HepG2 (cell line): ENCODE measurements around the gene RCN1. TPM values are rescaled to one million over a fixed set of nuclear protein-coding genes. Genes with fewer than 3 reads are reported as not detected.

Experiments
- BATF2 ChIP-seq: sonication (generic); formaldehyde crosslinking; IDR thresholded peaks from 2 replicates; pipeline ENCODE4 v1.8.0; 2022; ENCODE audit warnings: mild to moderate bottlenecking, missing genetic modification reagents, moderate library complexity
- CBX5 ChIP-seq: sonication (generic); formaldehyde crosslinking; IDR thresholded peaks from 2 replicates; pipeline ENCODE4 v1.4.0; 2020; ENCODE audit warnings: missing genetic modification reagents, borderline replicate concordance
- DBP ChIP-seq: sonication (generic); formaldehyde crosslinking; IDR thresholded peaks from 2 replicates; pipeline ENCODE4 v1.4.0; 2020; ENCODE audit warnings: missing genetic modification reagents; ENCODE audit errors: not compliant biosample characterization
- FOSL2 ChIP-seq: sonication (generic); formaldehyde crosslinking; IDR thresholded peaks from 2 replicates; pipeline ENCODE4 v1.4.0; 2020; ENCODE audit warnings: missing genetic modification reagents
- FOXC1 ChIP-seq: sonication (generic); formaldehyde crosslinking; IDR thresholded peaks from 2 replicates; pipeline ENCODE4 v1.8.0; 2022; ENCODE audit warnings: mild to moderate bottlenecking, missing genetic modification reagents, borderline replicate concordance
- IKZF5 ChIP-seq: IDR thresholded peaks from 2 replicates; pipeline ENCODE4 v1.6.1; 2018; ENCODE audit warnings: missing genetic modification reagents, mild to moderate bottlenecking, missing compliant biosample characterization
- JARID2 ChIP-seq: sonication (generic); formaldehyde crosslinking; IDR thresholded peaks from 2 replicates; pipeline ENCODE4 v1.8.1; 2023; ENCODE audit warnings: missing genetic modification reagents, inconsistent platforms; ENCODE audit not compliant: insufficient replicate concordance
- KLF16 ChIP-seq, 2 experiments: sonication (generic) in 1 of 2; formaldehyde crosslinking in 1 of 2; IDR thresholded peaks; 2 replicates each; pipeline versions ENCODE4 v1.6.1 to v1.8.0; 2016 to 2023; ENCODE audit warnings: missing genetic modification reagents in 2 of 2, missing compliant biosample characterization in 1 of 2
- KMT2A ChIP-seq: sonication (generic); formaldehyde crosslinking; IDR thresholded peaks from 2 replicates; pipeline ENCODE4 v1.4.0; 2020; ENCODE audit warnings: missing genetic modification reagents
- NR1H2 ChIP-seq: sonication (generic); formaldehyde crosslinking; IDR thresholded peaks from 2 replicates; pipeline ENCODE4 v1.8.1; 2022; ENCODE audit warnings: low read depth, missing genetic modification reagents, borderline replicate concordance
- RBFOX2 ChIP-seq: fragments of 200-400 bp; formaldehyde crosslinking; IDR thresholded peaks from 2 replicates; pipeline ENCODE4 v1.6.1; 2017; ENCODE audit warnings: low read depth, mild to moderate bottlenecking, low read length
- RFXANK ChIP-seq: IDR thresholded peaks from 2 replicates; pipeline ENCODE4 v1.6.1; 2016
- RORA ChIP-seq: sonication (generic); formaldehyde crosslinking; IDR thresholded peaks from 2 replicates; pipeline ENCODE4 v1.5.0; 2020; ENCODE audit warnings: mild to moderate bottlenecking, missing genetic modification reagents, moderate library complexity
- SALL1 ChIP-seq: sonication (generic); formaldehyde crosslinking; IDR thresholded peaks from 2 replicates; pipeline ENCODE4 v1.8.0; 2022; ENCODE audit warnings: mild to moderate bottlenecking, missing genetic modification reagents
- SMAD9 ChIP-seq: sonication (generic); formaldehyde crosslinking; IDR thresholded peaks from 2 replicates; pipeline ENCODE4 v1.5.1; 2020; ENCODE audit warnings: mild to moderate bottlenecking, missing genetic modification reagents
- TCF7 ChIP-seq: sonication (generic); IDR thresholded peaks from 2 replicates; pipeline ENCODE4 v1.6.1; 2016; ENCODE audit warnings: antibody characterized with exemption, low read depth
- ZBTB3 ChIP-seq: sonication (generic); formaldehyde crosslinking; IDR thresholded peaks from 2 replicates; pipeline ENCODE4 v1.4.0; 2020; ENCODE audit warnings: low read depth, mild to moderate bottlenecking, moderate library complexity, missing genetic modification reagents, borderline replicate concordance
- ZBTB39 ChIP-seq: sonication (generic); formaldehyde crosslinking; IDR thresholded peaks from 2 replicates; pipeline ENCODE4 v1.5.0; 2020; ENCODE audit warnings: missing genetic modification reagents
- ZBTB46 ChIP-seq: sonication (generic); formaldehyde crosslinking; IDR thresholded peaks from 2 replicates; pipeline ENCODE4 v1.4.0; 2020; ENCODE audit warnings: mild to moderate bottlenecking, missing genetic modification reagents, borderline replicate concordance
- ZIK1 ChIP-seq: sonication (generic); formaldehyde crosslinking; IDR thresholded peaks from 2 replicates; pipeline ENCODE4 v1.5.0; 2020; ENCODE audit warnings: mild to moderate bottlenecking, low read depth, missing genetic modification reagents, borderline replicate concordance
- ZMYM2 ChIP-seq: sonication (generic); formaldehyde crosslinking; IDR thresholded peaks from 2 replicates; pipeline ENCODE4 v1.8.0; 2022; ENCODE audit warnings: mild to moderate bottlenecking, missing genetic modification reagents
- ZNF460 ChIP-seq: sonication (generic); formaldehyde crosslinking; IDR thresholded peaks from 2 replicates; pipeline ENCODE4 v1.5.1; 2020; ENCODE audit warnings: missing genetic modification reagents, mild to moderate bottlenecking, borderline replicate concordance
- polyA plus RNA-seq, 8 experiments: library from polyadenylated mRNA; depleted of rRNA in 3 of 8; stranded (reverse) in 7 of 8; unstranded in 1 of 8; fragments of >200 nt; fragmentation: Illumina TruSeq in 4 of 8; extraction: Trizol in 4 of 8; gene quantifications; 2 replicates each; pipeline versions ENCODE4 v1.2.1 to v1.2.3, GENCODE V29; 2011 to 2016; ENCODE audit warnings: low read depth in 4 of 8, missing spikeins in 1 of 8, mixed read lengths in 1 of 8; ENCODE audit not compliant: insufficient read depth in 1 of 8
- total RNA-seq, 5 experiments: library from RNA; depleted of rRNA; stranded (reverse); fragments of >200 nt; fragmentation: Illumina TruSeq; extraction: Trizol; gene quantifications; 2 replicates each; pipeline ENCODE4 v1.2.3, GENCODE V29; 2016; ENCODE audit warnings: low read depth in 1 of 5

Gene RCN1
- total and polyA plus RNA-seq, 2 of the 13 experiments (the other 11 are each of a cell fraction or from before 2014, with no cell fraction given) = 22.0 to 28.5 TPM

- no peak for TF ChIP-seq RORA (CRISPR knock-in tag)
- no peak for TF ChIP-seq NR1H2 (CRISPR knock-in tag)
- TF ChIP-seq RBFOX2 = no peak
- no peak for TF ChIP-seq ZBTB3
- no peak for TF ChIP-seq DBP (CRISPR knock-in tag)
- TF ChIP-seq KMT2A (CRISPR knock-in tag) = no peak
- TF ChIP-seq FOSL2 (CRISPR knock-in tag) = peak; percentile 99
- TF ChIP-seq ZIK1 (CRISPR knock-in tag) = no peak
- TF ChIP-seq ZNF460 = peak; percentile 12; the same call in 1 of the 2 replicates
- peak in 1 of 2 experiments; percentile 25; a peak in 1 of 4 replicates for TF ChIP-seq KLF16 (CRISPR knock-in tag; IDR thresholded peaks at IDR 0.05)
- TF ChIP-seq BATF2 (CRISPR knock-in tag) = no peak
- TF ChIP-seq CBX5 (CRISPR knock-in tag) = 0 out of 2 replicates have a peak, but pooled peaks have one; percentile 13
- TF ChIP-seq IKZF5 (CRISPR knock-in tag) = 0 out of 2 replicates have a peak, but pooled peaks have one; percentile 26
- TF ChIP-seq JARID2 (CRISPR knock-in tag) = no peak
- TF ChIP-seq SALL1 (CRISPR knock-in tag) = peak; percentile 33; the same call in 1 of the 2 replicates
- peak; percentile 50; the same call in 1 of the 2 replicates for TF ChIP-seq ZMYM2
- no peak for TF ChIP-seq SMAD9 (CRISPR knock-in tag)
- TF ChIP-seq TCF7 = peak; percentile 32; the same call in 1 of the 2 replicates
- no peak for TF ChIP-seq ZBTB39 (CRISPR knock-in tag)
- no peak for TF ChIP-seq ZBTB46 (CRISPR knock-in tag)
- TF ChIP-seq FOXC1 (CRISPR knock-in tag) = no peak
- TF ChIP-seq RFXANK (CRISPR knock-in tag) = no peak
Measured at GRCh38 chr11:32118025-32118974, 27.4 kb downstream of the RCN1 start (continued).
